GM19099 (cell line): ENCODE measurements around the gene MS4A6E.

ENCODE experiments used
- POLR2A ChIP-seq: IDR thresholded peaks from 3 replicates; pipeline ENCODE4 v1.6.1; 2011; ENCODE audit warnings: low read depth; ENCODE audit not compliant: insufficient read length; ENCODE audit errors: extremely low read depth

The MS4A6E gene

GRCh38 chr11:60321051-60321450 lies 6.0 kb upstream of the MS4A6E start:
- no peak for TF ChIP-seq POLR2A

- TF ChIP-seq POLR2A, result no peak
Observed at GRCh38 chr11:60328460-60328859, 1.4 kb downstream of the MS4A6E start.

- no peak for TF ChIP-seq POLR2A
Observed at GRCh38 chr11:60332846-60333245, 5.8 kb downstream of the MS4A6E start.

- TF ChIP-seq POLR2A, result no peak
Observed at GRCh38 chr11:60334005-60334620, 7.1 kb downstream of the MS4A6E start.

- TF ChIP-seq POLR2A, result no peak
Observed at GRCh38 chr11:60336767-60337391, 9.8 kb downstream of the MS4A6E start.

- TF ChIP-seq POLR2A, result no peak
Observed at GRCh38 chr11:60338053-60338452, 11.0 kb downstream of the MS4A6E start.

- TF ChIP-seq POLR2A, result no peak
Observed at GRCh38 chr11:60339356-60339755, 12.3 kb downstream of the MS4A6E start.

GRCh38 chr11:60343094-60343704 lies 16.1 kb downstream of the MS4A6E start:
- TF ChIP-seq POLR2A, result no peak

- TF ChIP-seq POLR2A, result no peak
Observed at GRCh38 chr11:60344146-60344545, 17.1 kb downstream of the MS4A6E start.

- no peak for TF ChIP-seq POLR2A
Observed at GRCh38 chr11:60345489-60345888, 18.4 kb downstream of the MS4A6E start.

- TF ChIP-seq POLR2A, result no peak
Observed at GRCh38 chr11:60347084-60347797, 20.2 kb downstream of the MS4A6E start.

GRCh38 chr11:60348116-60348515 lies 21.1 kb downstream of the MS4A6E start:
- TF ChIP-seq POLR2A, result no peak

GRCh38 chr11:60349990-60350389 lies 22.9 kb downstream of the MS4A6E start:
- TF ChIP-seq POLR2A, result no peak

- TF ChIP-seq POLR2A, result no peak
Observed at GRCh38 chr11:60357771-60358170, 30.7 kb downstream of the MS4A6E start.

- no peak for TF ChIP-seq POLR2A
Observed at GRCh38 chr11:60360621-60361020, 33.6 kb downstream of the MS4A6E start.

- TF ChIP-seq POLR2A, result no peak
Observed at GRCh38 chr11:60362241-60362640, 35.2 kb downstream of the MS4A6E start.
